ENCODE data around the gene ICE2. TPM values are rescaled to one million over a fixed set of nuclear protein-coding genes. Genes with fewer than 3 reads are reported as not detected.

Gene ICE2
- total RNA-seq, 1 donor from 2014 or later, result 26.5 TPM

- no peak for FAIRE-seq
- H3K27ac Mint-ChIP-seq (ENCODE audit: unreplicated experiment), result no peak overlapping the region
- TF ChIP-seq EZH2 (IDR thresholded peaks at IDR 0.05; ENCODE audit: insufficient read depth, low read length) (no peak), CTCF (IDR thresholded peaks at IDR 0.05; ENCODE audit: insufficient read depth, low read depth, low read length) (no peak)
- H3K79me2 ChIP-seq (ENCODE audit: insufficient read depth, low read length), result no peaks in the 10 kb centered on the region
- H3K4me2 ChIP-seq (ENCODE audit: low read length), result no peak overlapping the region
- H2AFZ ChIP-seq (ENCODE audit: low read depth, low read length), result no peak overlapping the region
- no peaks in the 10 kb centered on the region for H3K27me3 Mint-ChIP-seq (ENCODE audit: low read depth, unreplicated experiment)
- no peaks in the 10 kb centered on the region for H3K9me3 Mint-ChIP-seq (ENCODE audit: unreplicated experiment)
- H3K4me3 Mint-ChIP-seq (ENCODE audit: unreplicated experiment), result no peak overlapping the region
- H3K27ac ChIP-seq (ENCODE audit: low read depth, low read length), result no peak overlapping the region
- peaks cover 16% of the 10 kb centered on the region for H3K36me3 Mint-ChIP-seq (ENCODE audit: low read depth, unreplicated experiment)
- H3K4me1 ChIP-seq (ENCODE audit: insufficient read depth, low read length), result no peaks in the 10 kb centered on the region
- no peaks in the 10 kb centered on the region for H3K36me3 ChIP-seq (ENCODE audit: insufficient read depth, low read length)
- no peak overlapping the region for H3K9ac ChIP-seq (ENCODE audit: low read length)
- H3K27me3 ChIP-seq (ENCODE audit: insufficient read depth, low read length), result no peaks in the 10 kb centered on the region
- DNase-seq (ENCODE audit: low read depth), result no peak
- H4K20me1 ChIP-seq (ENCODE audit: insufficient read depth, low read length), result no peaks in the 10 kb centered on the region
- H3K4me1 Mint-ChIP-seq (ENCODE audit: low read depth, unreplicated experiment), result no peaks in the 10 kb centered on the region
- no peak overlapping the region for H3K4me3 ChIP-seq (ENCODE audit: insufficient read depth, low read depth, low read length)
- H3K9me3 ChIP-seq (ENCODE audit: insufficient read depth, low read depth, low read length), result no peaks in the 10 kb centered on the region
Observed at GRCh38 chr15:60513676-60514075, 34.7 kb upstream of the ICE2 start.

DNA sequence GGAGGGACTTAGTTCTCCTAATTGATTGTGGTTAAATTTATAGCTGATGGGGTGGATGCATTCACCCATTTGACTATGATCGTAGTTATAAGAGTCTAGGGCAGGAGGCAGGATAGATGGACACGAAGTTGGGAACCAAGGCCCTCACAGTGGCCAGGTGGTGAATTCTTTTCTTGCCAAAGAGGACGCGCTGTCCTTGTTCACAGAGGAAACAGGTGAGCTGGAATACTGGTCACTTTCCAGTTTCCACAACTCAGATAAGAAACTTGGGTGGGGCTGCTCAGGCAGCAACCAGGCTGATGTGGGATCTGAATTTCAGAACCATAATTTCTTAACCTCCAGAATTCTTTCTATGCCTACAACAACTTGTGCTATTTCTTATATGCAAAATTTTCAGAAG, 34.0 kb upstream of the ICE2 start:
- Histone ChIP-seq H3K9ac (ENCODE audit: low read length) (no peak overlapping the region), H3K4me3 (ENCODE audit: insufficient read depth, low read depth, low read length) (no peak overlapping the region), H3K4me2 (ENCODE audit: low read length) (no peak overlapping the region), H3K9me3 (ENCODE audit: insufficient read depth, low read depth, low read length) (no peaks in the 10 kb centered on the region), H4K20me1 (ENCODE audit: insufficient read depth, low read length) (no peaks in the 10 kb centered on the region), H3K36me3 (ENCODE audit: insufficient read depth, low read length) (no peaks in the 10 kb centered on the region), H3K27ac (ENCODE audit: low read depth, low read length) (no peak overlapping the region), H3K4me1 (ENCODE audit: insufficient read depth, low read length) (no peaks in the 10 kb centered on the region), H2AFZ (ENCODE audit: low read depth, low read length) (no peak overlapping the region), H3K79me2 (ENCODE audit: insufficient read depth, low read length) (no peaks in the 10 kb centered on the region), H3K27me3 (ENCODE audit: insufficient read depth, low read length) (no peaks in the 10 kb centered on the region)
- H3K27ac Mint-ChIP-seq (ENCODE audit: unreplicated experiment), result no peak overlapping the region
- H3K4me3 Mint-ChIP-seq (ENCODE audit: unreplicated experiment), result no peak overlapping the region
- H3K4me1 Mint-ChIP-seq (ENCODE audit: low read depth, unreplicated experiment), result peaks cover 2% of the 10 kb centered on the region
- DNase-seq (ENCODE audit: low read depth) (no peak), FAIRE-seq (no peak)
- no peak for TF ChIP-seq CTCF (IDR thresholded peaks at IDR 0.05; ENCODE audit: insufficient read depth, low read depth, low read length)
- TF ChIP-seq EZH2 (IDR thresholded peaks at IDR 0.05; ENCODE audit: insufficient read depth, low read length), result no peak
- H3K36me3 Mint-ChIP-seq (ENCODE audit: low read depth, unreplicated experiment), result peaks cover 16% of the 10 kb centered on the region
- no peaks in the 10 kb centered on the region for H3K9me3 Mint-ChIP-seq (ENCODE audit: unreplicated experiment)
- no peaks in the 10 kb centered on the region for H3K27me3 Mint-ChIP-seq (ENCODE audit: low read depth, unreplicated experiment)

- Histone ChIP-seq H3K4me2 (ENCODE audit: low read length) (no peak overlapping the region), H3K36me3 (ENCODE audit: insufficient read depth, low read length) (no peaks in the 10 kb centered on the region), H3K9ac (ENCODE audit: low read length) (no peak overlapping the region), H3K27ac (ENCODE audit: low read depth, low read length) (no peak overlapping the region), H3K4me1 (ENCODE audit: insufficient read depth, low read length) (no peaks in the 10 kb centered on the region), H3K79me2 (ENCODE audit: insufficient read depth, low read length) (no peaks in the 10 kb centered on the region), H3K27me3 (ENCODE audit: insufficient read depth, low read length) (no peaks in the 10 kb centered on the region), H2AFZ (ENCODE audit: low read depth, low read length) (no peak overlapping the region), H3K4me3 (ENCODE audit: insufficient read depth, low read depth, low read length) (no peak overlapping the region), H4K20me1 (ENCODE audit: insufficient read depth, low read length) (no peaks in the 10 kb centered on the region), H3K9me3 (ENCODE audit: insufficient read depth, low read depth, low read length) (no peaks in the 10 kb centered on the region)
- H3K36me3 Mint-ChIP-seq (ENCODE audit: low read depth, unreplicated experiment), result peaks cover 16% of the 10 kb centered on the region
- H3K9me3 Mint-ChIP-seq (ENCODE audit: unreplicated experiment), result no peaks in the 10 kb centered on the region
- DNase-seq (ENCODE audit: low read depth) (no peak), FAIRE-seq (no peak)
- H3K4me1 Mint-ChIP-seq (ENCODE audit: low read depth, unreplicated experiment), result peaks cover 7% of the 10 kb centered on the region
- H3K27me3 Mint-ChIP-seq (ENCODE audit: low read depth, unreplicated experiment), result no peaks in the 10 kb centered on the region
- TF ChIP-seq EZH2 (IDR thresholded peaks at IDR 0.05; ENCODE audit: insufficient read depth, low read length) (no peak), CTCF (IDR thresholded peaks at IDR 0.05; ENCODE audit: insufficient read depth, low read depth, low read length) (no peak)
- H3K4me3 Mint-ChIP-seq (ENCODE audit: unreplicated experiment), result no peak overlapping the region
- H3K27ac Mint-ChIP-seq (ENCODE audit: unreplicated experiment), result no peak overlapping the region
Observed at GRCh38 chr15:60511351-60512031, 32.5 kb upstream of the ICE2 start.

Measured in astrocyte (in vitro differentiated cells and primary cell).